NCI-H2196 (cell line): ENCODE measurements around the gene ZG16.
"Not testable (repeated sequence)": the region's sequence is repeated elsewhere in the genome, so short reads cannot be mapped to it uniquely, and the experiment has no call there.

Experiments
- DNase-seq: peaks from one replicate; lab custom pipeline; 2025; ENCODE audit not compliant: unreplicated experiment; lab: John Stamatoyannopoulos, UW

ZG16 gene, protein sequence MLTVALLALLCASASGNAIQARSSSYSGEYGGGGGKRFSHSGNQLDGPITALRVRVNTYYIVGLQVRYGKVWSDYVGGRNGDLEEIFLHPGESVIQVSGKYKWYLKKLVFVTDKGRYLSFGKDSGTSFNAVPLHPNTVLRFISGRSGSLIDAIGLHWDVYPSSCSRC

DNA sequence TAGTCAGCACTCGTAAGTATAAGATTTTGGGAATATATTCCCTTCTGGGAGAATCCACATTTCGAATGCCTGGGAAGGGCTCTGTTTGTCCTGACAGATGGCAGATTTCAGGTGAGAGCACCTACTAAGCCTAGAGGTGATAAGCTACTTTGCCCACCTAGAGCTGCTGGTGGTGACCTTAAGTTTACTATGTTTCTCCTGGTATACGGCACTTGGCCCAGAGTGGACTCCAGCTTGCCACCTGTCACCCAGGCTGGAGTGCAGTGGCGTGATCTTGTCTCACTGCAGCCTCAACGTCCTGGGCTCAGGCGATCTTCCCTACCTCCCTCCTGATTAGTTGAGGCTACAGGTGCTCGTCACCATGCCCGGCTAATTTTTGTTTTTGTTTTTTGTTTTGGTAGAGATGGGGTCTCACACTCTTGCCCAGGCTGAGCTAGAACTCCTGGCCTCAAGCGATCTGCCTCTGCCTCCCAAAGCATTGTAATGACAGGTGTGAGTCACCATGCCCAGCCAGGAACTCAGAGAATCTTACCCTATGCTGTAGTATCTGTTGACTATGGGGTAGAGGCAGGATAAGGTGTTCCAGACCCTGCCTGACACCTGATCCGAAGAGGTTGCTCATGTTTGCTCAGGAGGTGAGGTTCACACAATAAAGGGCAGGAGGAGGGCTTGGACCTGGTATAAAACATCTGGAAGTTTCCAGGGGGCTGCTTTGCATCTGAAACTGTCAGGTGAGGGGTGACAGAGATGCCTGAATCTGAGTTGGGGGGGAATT is at the start of gene ZG16:
TSS of gene ZG16 (plus strand) at position 681 of the 775 bp plus-strand sequence. CDS start 1,011 bp downstream, outside the sequence.
- no peak for DNase-seq

DNA sequence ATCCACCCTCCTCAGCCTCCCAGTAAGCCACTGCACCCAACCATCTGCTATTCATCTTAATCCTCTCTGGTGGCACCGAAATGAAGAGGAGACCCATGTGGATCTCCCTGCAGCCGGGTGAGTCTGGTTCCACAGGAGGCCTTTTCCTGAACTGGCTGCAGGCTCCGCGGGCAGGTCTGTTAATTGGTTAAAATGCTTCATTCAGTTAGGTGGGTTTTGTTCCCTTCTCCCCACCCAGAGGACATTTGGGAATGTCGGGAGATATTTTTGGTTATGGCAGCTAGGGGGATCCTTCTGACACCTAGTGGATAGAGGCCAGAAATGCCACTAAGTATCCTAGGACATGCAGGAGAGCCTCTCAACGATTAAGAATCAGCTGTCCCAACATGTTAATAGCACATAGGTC is 48.9 kb upstream of the ZG16 start:
- peak; percentile 10 for DNase-seq

GRCh38 chr16:29730649-29731048 is 47.4 kb upstream of the ZG16 start:
- DNase-seq = no peak

DNA sequence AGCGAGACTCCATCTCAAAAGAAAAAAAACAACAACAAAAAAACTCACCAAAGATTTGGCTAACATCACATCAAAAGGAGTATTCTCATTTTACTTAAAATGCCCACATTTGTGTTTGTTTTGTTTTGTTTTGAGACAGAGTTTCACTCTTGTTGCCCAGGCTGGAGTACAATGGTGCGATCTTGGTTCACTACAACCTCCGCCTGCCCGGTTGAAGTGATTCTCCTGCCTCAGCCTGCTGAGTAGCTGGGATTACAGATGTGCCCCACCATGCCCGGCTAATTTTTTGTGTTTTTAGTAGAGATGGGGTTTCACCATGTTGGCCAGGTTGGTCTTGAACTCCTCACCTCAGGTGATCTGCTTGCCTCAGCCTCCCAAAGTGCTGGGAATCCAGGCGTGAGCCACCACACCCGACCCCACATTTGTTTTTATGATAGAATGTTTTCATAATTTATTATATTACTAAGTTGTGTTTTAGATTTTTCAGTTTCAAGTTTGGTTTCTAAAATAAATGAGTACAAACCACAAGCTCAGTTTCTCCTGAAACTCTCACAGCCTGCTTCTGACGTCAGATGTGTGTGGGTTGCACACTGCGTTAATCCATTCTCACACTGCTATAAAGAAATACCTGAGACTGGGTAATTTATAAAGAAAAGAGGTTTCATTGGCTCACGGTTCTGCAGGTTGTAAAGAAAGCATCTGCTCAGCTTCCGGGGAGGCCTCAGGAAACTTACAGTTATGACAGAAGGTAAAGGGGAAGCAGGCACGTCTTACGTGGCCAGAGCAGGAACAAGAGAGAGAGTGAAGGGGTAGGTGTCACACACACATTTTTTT is 46.1 kb upstream of the ZG16 start:
- DNase-seq = not testable (repeated sequence)

DNA sequence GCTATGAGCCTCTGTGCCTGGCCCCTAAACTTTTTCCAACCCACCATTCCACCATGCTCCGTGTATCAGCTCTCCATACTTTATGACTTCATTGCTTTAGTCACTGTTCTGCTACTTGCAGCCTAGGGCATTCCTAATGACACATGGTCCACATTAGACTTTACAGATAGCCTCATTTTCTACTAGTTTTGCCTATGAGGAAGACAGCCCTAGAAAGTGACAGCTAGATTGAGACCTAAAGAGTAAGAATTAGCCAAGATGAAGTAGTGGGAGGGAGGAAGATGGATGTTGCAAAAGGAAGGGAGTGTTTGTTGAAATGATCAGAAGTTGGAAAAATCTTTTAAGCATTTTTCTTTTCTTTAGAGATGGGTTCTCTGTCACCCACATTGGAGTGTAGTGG is 43.3 kb upstream of the ZG16 start:
- DNase-seq = no peak

DNA sequence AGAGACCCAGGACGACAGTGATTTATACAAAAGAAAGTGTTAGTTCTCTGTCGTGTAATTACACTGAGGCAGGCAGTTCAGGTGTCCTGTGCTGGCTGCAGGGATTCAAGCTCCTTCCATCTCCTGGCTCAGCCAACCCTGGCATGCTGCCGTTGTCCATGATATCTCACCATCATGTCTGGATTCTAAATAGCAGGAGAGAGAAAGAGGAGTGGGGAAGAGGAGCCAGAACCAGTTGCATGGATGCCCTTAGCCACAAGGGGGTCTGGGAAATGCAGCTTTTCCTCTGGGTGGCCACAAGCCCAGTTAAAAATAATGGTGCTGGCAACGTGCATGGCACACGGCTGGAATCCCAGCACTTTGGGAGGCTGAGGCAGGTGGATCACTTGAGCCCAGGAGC is 41.9 kb upstream of the ZG16 start:
- no peak for DNase-seq

GRCh38 chr16:29736764-29737163 is 41.3 kb upstream of the ZG16 start:
- DNase-seq = no peak

DNA sequence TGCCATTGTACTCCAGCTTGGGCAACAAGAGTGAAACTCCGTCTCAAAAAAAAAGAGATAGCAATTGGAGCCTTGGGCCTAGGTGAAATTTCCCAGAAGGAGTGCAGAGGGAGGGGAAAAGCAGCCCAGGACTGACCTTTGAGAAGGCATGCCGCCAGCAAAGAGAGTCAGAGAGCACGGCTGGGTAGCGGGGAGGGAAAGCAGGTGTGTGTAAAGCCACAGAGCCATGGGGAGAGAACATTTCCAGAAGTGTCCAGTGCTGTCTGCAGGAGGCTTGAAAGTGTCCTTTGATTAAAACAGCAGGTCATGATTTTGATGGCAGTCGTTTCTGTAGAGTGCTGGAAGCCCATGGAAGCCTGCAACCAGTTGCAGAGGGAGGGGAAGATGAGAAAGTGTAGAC is 40.3 kb upstream of the ZG16 start:
- no peak for DNase-seq

GRCh38 chr16:29738514-29738913 is 39.5 kb upstream of the ZG16 start:
- DNase-seq = no peak

DNA sequence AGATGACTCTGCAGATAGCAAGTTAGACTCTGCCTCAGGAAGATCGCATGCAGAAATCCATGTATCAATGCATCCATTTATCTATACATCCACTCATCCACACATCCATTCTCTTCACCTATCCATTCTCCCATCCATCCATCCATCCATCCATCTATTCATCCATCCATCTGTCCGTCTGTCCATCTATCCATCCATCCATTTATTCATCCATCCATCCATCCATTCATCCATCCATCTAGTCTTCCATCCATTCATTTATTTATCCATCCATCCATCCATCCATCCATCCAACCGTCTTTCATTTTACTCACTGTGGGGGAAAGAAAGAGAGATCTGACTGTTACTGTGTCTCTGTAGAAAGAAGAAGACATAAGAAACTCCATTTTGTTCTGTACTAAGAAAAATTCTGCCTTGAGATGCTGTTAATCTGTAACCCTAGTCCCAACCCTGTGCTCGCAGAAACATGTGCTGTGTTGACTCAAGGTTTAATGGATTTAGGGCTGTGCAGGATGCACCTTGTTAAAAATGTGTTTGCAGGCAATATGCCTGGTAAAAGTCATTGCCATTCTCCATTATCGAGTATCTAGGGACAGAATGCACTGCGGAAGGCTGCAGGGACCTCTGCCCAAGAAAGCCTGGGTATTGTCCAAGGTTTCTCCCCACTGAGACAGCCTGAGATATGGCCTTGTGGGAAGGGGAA is 38.0 kb upstream of the ZG16 start:
- DNase-seq = not testable (repeated sequence)

- not testable (repeated sequence) for DNase-seq
Measured at GRCh38 chr16:29740630-29741015, 37.4 kb upstream of the ZG16 start.

DNA sequence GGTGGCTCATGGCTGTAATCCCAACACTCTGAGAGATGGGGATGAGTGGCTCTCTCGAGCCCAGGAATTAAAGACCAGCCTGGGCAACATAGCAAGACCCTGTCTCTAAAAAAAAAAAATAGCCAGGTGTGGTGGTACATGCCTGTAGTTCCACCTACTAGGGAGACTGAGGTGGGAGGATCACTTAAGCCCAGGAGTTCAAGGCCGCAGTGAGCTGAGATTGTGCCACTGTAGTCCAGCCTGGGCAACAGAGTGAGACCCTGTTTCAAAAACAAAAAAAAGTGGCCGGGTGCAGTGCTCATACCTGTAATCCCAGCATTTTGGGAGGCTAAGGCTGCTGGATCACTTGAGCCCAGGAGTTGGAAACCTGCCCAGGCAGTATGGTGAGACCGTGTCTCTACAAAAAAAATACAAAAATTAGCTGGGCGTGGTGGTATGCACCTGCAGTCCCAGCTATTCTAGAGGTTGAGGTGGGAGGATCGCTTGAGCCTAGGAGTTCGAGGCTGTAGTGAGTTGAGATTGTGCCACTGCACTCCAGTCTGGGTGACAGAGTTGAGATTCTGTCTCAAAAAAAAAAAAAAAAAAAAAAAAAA is 35.3 kb upstream of the ZG16 start:
- no peak for DNase-seq

- DNase-seq = no peak
Measured at GRCh38 chr16:29743475-29743826, 34.6 kb upstream of the ZG16 start.

- DNase-seq = no peak
Measured at GRCh38 chr16:29743827-29744531, 34.1 kb upstream of the ZG16 start.

DNA sequence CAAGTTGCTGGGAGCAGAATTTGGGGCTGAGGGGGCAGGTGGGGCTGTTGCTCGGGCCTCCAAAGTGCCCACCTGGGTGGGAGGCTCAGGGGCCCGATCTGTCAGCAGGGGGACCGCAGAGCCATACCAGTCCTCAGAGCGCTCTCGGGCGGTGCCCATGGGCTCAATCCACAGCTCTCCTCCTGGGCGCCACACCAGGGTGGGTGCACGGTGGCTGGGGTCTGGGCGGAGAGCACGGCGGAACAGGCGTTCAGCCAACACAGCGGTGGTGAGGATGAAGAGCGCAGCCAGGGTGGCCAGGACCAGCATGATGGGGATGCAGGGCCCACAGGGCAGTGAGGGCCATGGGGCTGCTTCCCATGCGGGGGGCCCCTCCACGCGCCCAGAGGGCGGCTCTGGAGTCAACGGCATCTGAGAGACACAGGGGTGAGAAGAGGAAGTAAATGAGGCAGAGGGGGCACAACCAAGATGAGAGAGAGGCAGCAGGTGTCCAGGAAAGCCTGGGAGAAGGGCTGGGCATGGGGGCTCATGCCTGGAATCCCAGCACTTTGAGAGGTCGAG is 33.4 kb upstream of the ZG16 start:
- DNase-seq = no peak

DNA sequence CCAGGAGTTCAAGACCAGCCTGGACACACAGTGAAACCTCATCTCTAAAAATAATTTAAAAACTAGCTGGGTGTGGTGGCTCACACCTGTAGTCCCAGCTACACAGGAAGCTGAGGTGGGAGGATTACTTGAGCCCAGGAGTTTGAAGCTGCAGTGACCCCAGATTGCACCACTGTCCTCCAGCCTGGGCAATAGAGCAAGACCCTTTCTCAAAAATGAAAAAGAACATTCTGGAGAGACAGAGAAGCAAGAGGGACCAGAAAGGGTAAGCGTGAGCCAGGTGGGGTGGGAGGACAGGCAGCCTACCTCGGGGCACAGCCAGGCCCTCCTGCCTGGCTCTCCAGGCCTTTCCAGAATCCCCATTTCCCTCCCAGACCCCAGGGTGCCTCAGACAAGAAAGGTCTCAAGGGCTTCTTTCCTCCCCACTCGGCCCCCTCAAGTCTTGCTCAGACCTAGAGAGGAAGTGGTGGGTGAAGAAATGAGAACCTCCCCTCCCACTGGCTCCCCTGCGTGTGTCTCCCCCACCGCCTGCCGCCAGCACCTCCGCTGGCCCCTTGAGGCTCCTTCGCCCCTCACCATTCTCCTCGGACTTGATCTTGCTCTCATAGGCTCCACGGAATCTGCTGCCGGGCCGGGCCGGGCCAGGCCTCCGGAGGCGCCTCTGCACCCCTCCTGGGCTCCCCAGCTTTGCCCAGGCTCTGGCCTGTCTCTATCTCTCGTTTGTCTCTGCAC is 32.8 kb upstream of the ZG16 start:
- no peak for DNase-seq

- DNase-seq = no peak
Measured at GRCh38 chr16:29745853-29746345, 32.2 kb upstream of the ZG16 start, which contains the start of gene C16orf54. Gene C16orf54 (minus strand): TSS chr16:29745990. CDS start chr16:29744951, 1,039 bp downstream.

DNA sequence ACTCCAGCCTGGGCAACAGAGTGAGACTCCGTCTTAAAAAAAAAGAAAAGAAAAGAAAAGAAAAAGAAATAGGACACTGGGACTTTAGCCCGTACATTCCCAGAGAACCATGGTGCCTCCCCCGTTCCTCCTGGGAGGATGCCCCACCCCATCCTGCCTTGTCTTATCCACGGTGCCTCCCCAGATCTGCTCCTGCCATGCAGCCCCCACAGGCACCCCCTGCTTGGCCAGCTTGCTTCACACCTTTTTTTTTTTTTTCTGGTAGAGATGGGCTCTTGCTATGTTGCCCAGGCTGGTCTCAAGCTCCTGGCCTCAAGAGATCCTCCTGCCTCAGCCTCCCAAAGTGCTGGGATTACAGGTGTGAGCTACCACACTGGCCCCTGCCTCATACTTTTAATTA is 31.5 kb upstream of the ZG16 start:
- not testable (repeated sequence) for DNase-seq
